Left lung (tissue), 10 donors: ENCODE measurements around the gene KLC4. TPM values are rescaled to one million over a fixed set of nuclear protein-coding genes. Genes with fewer than 3 reads are reported as not detected.
A peak's percentile ranks its signal among the peaks of the same experiment; 100 is the strongest.

Experiments used
- ATAC-seq: fragments of 200-7000 bp; cut with Tn5 transposase; one replicate; pipeline ENCODE4 v1.9.1; 2020; ENCODE audit warnings: moderate library complexity
- DNase-seq, 4 donors: peaks; one replicate each; pipeline ENCODE4 v3.0.0-alpha.2; 2013 to 2020
- H3K27ac ChIP-seq, 2 donors: fragments of 200-600 bp; sonication (generic) in 1 of 2; one replicate each; pipeline versions ENCODE4 v1.5.0 to v1.8.0; 2020 to 2021
- H3K27me3 ChIP-seq, 2 donors: fragments of 200-600 bp; sonication (generic) in 1 of 2; one replicate each; pipeline versions ENCODE4 v1.5.0 to v1.8.0; 2020 to 2021
- H3K36me3 ChIP-seq, 2 donors: fragments of 200-600 bp; sonication (generic) in 1 of 2; one replicate each; pipeline versions ENCODE4 v1.5.0 to v1.8.0; 2020 to 2021
- H3K4me1 ChIP-seq, 2 donors: fragments of 200-600 bp; one replicate each; pipeline ENCODE4 v1.8.0; 2021
- H3K4me3 ChIP-seq, 2 donors: fragments of 200-600 bp; sonication (generic) in 1 of 2; one replicate each; pipeline versions ENCODE4 v1.5.0 to v1.8.0; 2020 to 2021; ENCODE audit warnings: mild to moderate bottlenecking in 1 of 2
- H3K9me3 ChIP-seq, 2 donors: fragments of 200-600 bp; sonication (generic) in 1 of 2; one replicate each; pipeline versions ENCODE4 v1.5.0 to v1.8.0; 2020 to 2021
- CTCF ChIP-seq, 2 donors: fragments of 200-600 bp; sonication (generic) in 1 of 2; IDR thresholded peaks; one replicate each; pipeline versions ENCODE4 v1.5.0 to v1.8.0; 2021; ENCODE audit warnings: antibody characterized with exemption in 2 of 2
- intact Hi-C, 2 donors: fragments of 100-400 bp; cut with DNase I; formaldehyde crosslinking; loops; one replicate each; pipeline versions ENCODE4 v1.11.2 to v1.14.2; 2022
- polyA plus RNA-seq, 6 donors: library from polyadenylated mRNA; unstranded; fragments of 120-200 nt; gene quantifications; one replicate each; pipeline ENCODE4 v1.2.1, GENCODE V29; 2013; ENCODE audit not compliant: insufficient read length in 6 of 6
- total RNA-seq, 2 donors: library from RNA; stranded (reverse); fragmentation: NEBNext Ultra II Directional; extraction: Animal tissue kit (Norgen Biotek cat#: 25700); gene quantifications; one replicate each; pipeline ENCODE4 v1.2.1, GENCODE V29; 2021
- donor health status: DM: no; HTN: yes; CAD: no.
- donor health status: DM: no; HTN: no; CAD: no.

KLC4 gene
- total and polyA plus RNA-seq, 8 donors = 20.2 to 55.6 (median 51.3) TPM

DNA sequence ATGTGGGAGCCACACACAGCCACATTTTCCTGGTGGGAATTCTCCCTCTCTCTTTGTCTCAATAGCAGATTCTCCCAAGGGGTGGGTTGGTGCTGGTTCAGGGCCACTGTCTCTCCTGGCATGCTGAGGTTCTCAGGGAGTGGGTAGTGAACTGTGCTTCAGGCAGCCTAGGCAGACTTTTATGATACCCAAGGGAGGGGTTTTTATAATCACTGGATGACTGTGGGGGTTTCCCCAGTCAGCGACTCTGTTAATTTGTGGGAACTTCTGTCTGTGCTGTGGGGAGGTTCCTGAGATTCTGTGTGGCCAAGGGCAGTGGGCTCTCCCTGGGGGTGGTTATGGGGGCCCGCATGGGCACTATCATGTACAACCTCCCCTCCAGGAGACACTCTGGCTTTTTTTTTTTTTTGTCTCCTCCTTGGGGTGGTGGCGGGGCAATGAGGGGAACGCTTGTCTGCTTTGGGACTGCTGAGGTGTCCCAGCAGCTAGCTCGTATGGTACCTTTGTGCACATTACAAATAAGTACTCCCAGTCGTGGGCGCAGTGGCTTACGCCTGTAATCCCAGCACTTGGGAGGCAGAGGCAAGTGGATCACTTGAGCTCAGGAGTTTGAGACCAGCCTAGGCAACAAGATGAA is 26.7 kb downstream of the KLC4 start:
- ATAC-seq = no peak
- Histone ChIP-seq H3K9me3 (no peaks in the 10 kb centered on the region), H3K4me3 (no peak overlapping the region), H3K27ac (no peak overlapping the region), H3K27me3 (no peaks in the 10 kb centered on the region), H3K36me3 (no peaks in the 10 kb centered on the region), H3K4me1 (peaks cover 4 to 26% of the 10 kb centered on the region in 2 donors)
- intact Hi-C loops = no loop called here
- TF ChIP-seq CTCF (IDR thresholded peaks at IDR 0.05) = no peak
- no peak for DNase-seq

DNA sequence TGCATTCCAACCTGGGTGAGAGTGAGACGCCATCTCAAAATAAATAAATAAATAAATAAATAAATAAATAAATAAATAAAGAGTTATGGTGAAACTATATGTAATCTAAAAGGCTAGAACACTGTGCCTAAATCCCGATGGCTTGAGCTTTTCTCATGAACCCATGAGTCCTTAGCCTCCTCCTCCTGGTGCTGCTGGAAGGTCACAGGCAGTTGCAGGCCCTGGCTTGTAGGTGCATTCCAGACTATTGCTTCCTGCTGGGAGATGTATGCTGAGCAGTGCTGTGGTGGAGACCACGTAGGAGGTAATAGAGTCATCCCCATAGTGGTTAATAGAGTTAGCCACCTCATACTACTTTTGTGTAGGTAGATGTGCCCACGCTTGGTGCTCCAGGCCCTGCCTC is 29.2 kb downstream of the KLC4 start:
- H3K27ac ChIP-seq = peak overlapping the region; percentile 67 to 79
- DNase-seq = no peak
- H3K4me1 ChIP-seq = peaks cover 12 to 19% of the 10 kb centered on the region in 2 donors
- H3K4me3 ChIP-seq = no peak overlapping the region
- no peaks in the 10 kb centered on the region for H3K36me3 ChIP-seq
- no peaks in the 10 kb centered on the region for H3K9me3 ChIP-seq
- intact Hi-C loops = no loop called here
- H3K27me3 ChIP-seq = no peaks in the 10 kb centered on the region
- no peak for TF ChIP-seq CTCF (IDR thresholded peaks at IDR 0.05)
- no peak for ATAC-seq

GRCh38 chr6:43089467-43089866 is 30.0 kb downstream of the KLC4 start:
- peak; percentile 31 for ATAC-seq
- intact Hi-C loops = no loop called here
- DNase-seq = peak in 1 of 4 donors; percentile 43
- Histone ChIP-seq H3K36me3 (no peaks in the 10 kb centered on the region), H3K9me3 (no peaks in the 10 kb centered on the region), H3K27me3 (no peaks in the 10 kb centered on the region), H3K4me3 (no peak overlapping the region), H3K27ac (peak overlapping the region; percentile 67 to 79), H3K4me1 (peaks cover 19 to 23% of the 10 kb centered on the region in 2 donors)
- no peak for TF ChIP-seq CTCF (IDR thresholded peaks at IDR 0.05)

- Histone ChIP-seq H3K4me3 (no peak overlapping the region), H3K4me1 (peaks cover 19 to 23% of the 10 kb centered on the region in 2 donors), H3K9me3 (no peaks in the 10 kb centered on the region), H3K27ac (peak overlapping the region; percentile 67 to 79), H3K27me3 (no peaks in the 10 kb centered on the region), H3K36me3 (no peaks in the 10 kb centered on the region)
- no peak for TF ChIP-seq CTCF (IDR thresholded peaks at IDR 0.05)
- DNase-seq (peak in 3 of 4 donors; percentile 58 to 66 (median 60)), ATAC-seq (peak; percentile 86)
- intact Hi-C loops = no loop called here
These were observed 30.6 kb downstream of the KLC4 start for GRCh38 chr6:43089874-43090558.

DNA sequence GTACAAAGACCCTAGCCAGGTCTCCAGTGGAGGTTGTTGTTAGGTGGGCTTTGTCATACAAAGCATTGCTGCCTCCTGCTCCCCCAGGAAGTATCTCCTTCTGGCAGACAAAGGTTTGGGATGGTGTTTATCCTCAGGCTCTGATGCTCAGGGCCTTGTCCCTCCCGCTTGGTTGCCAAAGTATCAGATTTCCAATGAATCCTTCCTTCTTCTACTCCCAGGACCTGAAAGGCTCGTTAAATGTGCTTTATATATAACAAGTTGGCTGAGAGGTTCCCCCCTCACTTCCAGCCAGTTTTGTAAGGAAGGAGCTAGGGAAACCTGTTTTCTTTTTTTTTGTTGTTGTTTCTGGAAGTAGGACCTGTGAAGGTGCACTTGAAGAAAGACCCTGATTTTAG is 31.1 kb downstream of the KLC4 start:
- Histone ChIP-seq H3K4me1 (peaks cover 22 to 23% of the 10 kb centered on the region in 2 donors), H3K4me3 (no peak overlapping the region), H3K36me3 (no peaks in the 10 kb centered on the region), H3K9me3 (no peaks in the 10 kb centered on the region), H3K27me3 (no peaks in the 10 kb centered on the region), H3K27ac (peak overlapping the region; percentile 67 to 79)
- no peak for TF ChIP-seq CTCF (IDR thresholded peaks at IDR 0.05)
- ATAC-seq (peak; percentile 33), DNase-seq (peak in 1 of 4 donors; percentile 57)
- intact Hi-C loops = no loop called here
